Ascending aorta (tissue), 2 donors: Measurements from ENCODE around the gene CRY2. TPM values are rescaled to one million over a fixed set of nuclear protein-coding genes. Genes with fewer than 3 reads are reported as not detected.

Experiments used
- DNase-seq, 2 donors: peaks; one replicate each; pipeline ENCODE4 v3.0.0-alpha.2; 2019; ENCODE audit warnings: low spot score in 2 of 2
- H3K27ac ChIP-seq, 2 donors: fragments of 200-600 bp; sonication (generic); one replicate each; pipeline ENCODE4 v1.5.1; 2016 to 2017; ENCODE audit warnings: mild to moderate bottlenecking in 1 of 2
- H3K27me3 ChIP-seq: fragments of 200-600 bp; sonication (generic); one replicate; pipeline ENCODE4 v1.5.1; 2017
- H3K36me3 ChIP-seq, 2 donors: fragments of 200-600 bp; sonication (generic); one replicate each; pipeline ENCODE4 v1.5.1; 2016
- H3K4me1 ChIP-seq, 2 donors: fragments of 200-600 bp; sonication (generic); one replicate each; pipeline ENCODE4 v1.5.1; 2016 to 2017; ENCODE audit warnings: mild to moderate bottlenecking in 1 of 2
- H3K4me3 ChIP-seq, 2 donors: fragments of 200-600 bp; sonication (generic); one replicate each; pipeline ENCODE4 v1.5.1; 2016 to 2017; ENCODE audit warnings: mild to moderate bottlenecking in 1 of 2
- H3K9me3 ChIP-seq, 2 donors: fragments of 200-600 bp; sonication (generic); one replicate each; pipeline ENCODE4 v1.5.1; 2016
- CTCF ChIP-seq, 3 experiments: fragments of 200-600 bp in 2 of 3; fragments of 450-650 bp in 1 of 3; sonication (generic) in 2 of 3; IDR thresholded peaks; one replicate each; pipeline ENCODE4 v1.5.1; 2016 to 2019; ENCODE audit warnings: antibody characterized with exemption in 3 of 3, mild to moderate bottlenecking in 1 of 3, moderate library complexity in 1 of 3
- intact Hi-C: fragments of 100-400 bp; cut with DNase I; formaldehyde crosslinking; loops from one replicate; pipeline ENCODE4 v1.15.1; 2023
- total RNA-seq: library from RNA; depleted of rRNA; stranded (reverse); fragments of >200 nt; gene quantifications from one replicate; pipeline ENCODE4 v1.1.0, GENCODE V29; 2016

The CRY2 gene
- total RNA-seq, 1 donor from 2014 or later = 29.6 TPM

DNA sequence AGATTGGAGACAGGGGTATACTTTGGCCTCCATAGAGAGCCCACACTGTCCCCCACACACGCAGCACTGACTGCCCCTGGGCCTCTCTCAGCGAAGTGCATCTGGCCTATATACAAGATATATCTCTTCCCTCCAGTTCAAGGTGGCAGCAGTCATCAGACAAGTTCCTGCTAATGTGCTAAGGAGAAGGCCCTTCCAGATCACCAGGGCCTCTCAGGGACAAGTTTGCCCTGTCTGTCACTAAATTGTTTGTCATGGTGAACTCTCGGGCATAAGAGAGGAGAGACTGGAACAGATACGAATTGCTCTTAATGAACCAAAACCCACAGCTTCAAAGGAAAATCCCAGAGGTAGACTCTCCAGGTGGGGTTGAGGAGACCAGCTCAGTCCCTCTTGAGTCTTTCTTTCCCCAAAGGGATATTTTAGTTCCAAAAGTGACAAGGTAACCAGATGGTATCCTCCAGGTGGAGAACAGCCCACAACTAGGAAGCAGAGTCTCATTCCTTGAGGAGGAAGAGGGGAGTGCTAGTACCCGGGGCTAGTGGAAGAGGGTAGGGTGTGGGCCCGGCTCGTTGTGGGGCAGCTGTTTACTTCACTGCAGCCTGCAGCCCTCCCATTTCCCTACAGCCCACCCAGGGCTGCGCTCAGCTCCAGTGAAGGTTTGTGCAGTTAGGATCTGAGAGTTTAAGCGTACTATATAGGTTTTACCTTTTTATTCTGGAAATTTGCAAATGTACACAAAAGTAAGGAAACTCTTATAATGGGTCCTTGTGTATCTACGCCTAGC lies 44.6 kb upstream of the CRY2 start:
- H3K4me3 ChIP-seq = no peak overlapping the region
- H3K36me3 ChIP-seq = no peaks in the 10 kb centered on the region
- no peak overlapping the region for H3K27ac ChIP-seq
- H3K9me3 ChIP-seq = no peaks in the 10 kb centered on the region
- no peaks in the 10 kb centered on the region for H3K27me3 ChIP-seq
- TF ChIP-seq CTCF (IDR thresholded peaks at IDR 0.05) = no peak
- intact Hi-C loops = loop anchor here (10.0 kb wide), 1 partner anchor 858 kb away; no protein-coding TSS in a partner anchor
- H3K4me1 ChIP-seq = peaks cover 9 to 23% of the 10 kb centered on the region in 2 donors
- DNase-seq = peak in 1 of 2 donors; percentile 55

GRCh38 chr11:45803971-45804760 lies 43.1 kb upstream of the CRY2 start:
- peaks cover 0 to 7% of the 10 kb centered on the region in 2 donors for H3K36me3 ChIP-seq
- TF ChIP-seq CTCF (IDR thresholded peaks at IDR 0.05) = no peak
- intact Hi-C loops = loop anchor here (2.0 to 10.0 kb wide), 2 partner anchors 33 to 859 kb away; no protein-coding TSS in a partner anchor

DNA sequence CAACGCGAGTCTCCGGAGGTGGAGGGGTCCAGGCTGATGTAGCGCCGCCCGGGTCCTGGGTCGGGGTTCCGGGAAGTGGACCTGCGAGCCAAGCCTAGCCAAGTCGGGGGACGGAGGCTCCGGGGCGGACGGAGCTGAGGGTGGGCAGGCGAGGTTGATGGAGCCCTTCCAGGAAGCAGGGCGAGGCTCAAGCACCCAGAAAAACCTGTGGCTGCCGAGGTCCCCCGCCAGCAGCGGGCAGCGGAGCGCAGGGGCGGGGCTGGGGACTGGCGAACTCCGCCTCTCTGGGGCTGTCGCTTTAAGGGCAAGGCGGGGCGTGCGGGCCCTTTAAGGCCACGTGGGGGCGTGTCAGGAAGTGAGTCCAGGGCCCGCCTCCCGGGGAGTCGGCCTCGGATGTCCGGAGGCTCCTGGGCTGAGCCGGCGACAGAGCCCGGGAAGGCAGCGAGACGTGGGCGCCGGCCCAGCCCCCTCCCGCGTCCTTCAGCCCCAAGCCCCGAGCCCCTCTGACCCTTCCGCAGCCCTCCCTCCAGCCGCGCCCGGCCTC lies 42.4 kb upstream of the CRY2 start, which contains the start of gene SLC35C1:
TSS of gene SLC35C1 (plus strand) at position 389 of the 544 bp plus-strand sequence. CDS start 653 bp downstream, outside the sequence.
- no peaks in the 10 kb centered on the region for H3K9me3 ChIP-seq
- peak in 2 of 3 experiments; percentile 4 to 14 for TF ChIP-seq CTCF (IDR thresholded peaks at IDR 0.05)

More at GRCh38 chr11:45803971-45804760, 43.1 kb upstream of the CRY2 start:
- Histone ChIP-seq H3K4me3 (peak overlapping the region; percentile 89 to 99), H3K27me3 (no peaks in the 10 kb centered on the region), H3K4me1 (peaks cover 9 to 29% of the 10 kb centered on the region in 2 donors), H3K9me3 (no peaks in the 10 kb centered on the region), H3K27ac (peak overlapping the region; percentile 84 to 90)
- peak; percentile 34 to 89 for DNase-seq

GRCh38 chr11:45805305-45806071 lies 41.8 kb upstream of the CRY2 start:
- H3K9me3 ChIP-seq = no peaks in the 10 kb centered on the region
- peak overlapping the region; percentile 89 to 99 for H3K4me3 ChIP-seq
- H3K36me3 ChIP-seq = peaks cover 1 to 11% of the 10 kb centered on the region in 2 donors
- intact Hi-C loops = loop anchor here (1.0 to 10.0 kb wide), 4 partner anchors 35 to 861 kb away; partner anchors contain the start of genes CRY2 and PEX16
- peak overlapping the region; percentile 84 to 90 for H3K27ac ChIP-seq
- H3K4me1 ChIP-seq = peaks cover 9 to 29% of the 10 kb centered on the region in 2 donors
- DNase-seq = peak in 1 of 2 donors; percentile 74
- H3K27me3 ChIP-seq = no peaks in the 10 kb centered on the region
- TF ChIP-seq CTCF (IDR thresholded peaks at IDR 0.05) = no peak

More for the DNA sequence above, 42.4 kb upstream of the CRY2 start, which contains the start of gene SLC35C1:
- H3K36me3 ChIP-seq = peaks cover 0 to 9% of the 10 kb centered on the region in 2 donors
- peak within 1 kb of the TSS; percentile 84 to 90 for H3K27ac ChIP-seq
- intact Hi-C loops = loop anchor here (1.0 to 10.0 kb wide), 4 partner anchors 34 to 860 kb away; partner anchors contain the start of genes CRY2 and PEX16
- H3K27me3 ChIP-seq = no peaks in the 10 kb centered on the region
- peak; percentile 89 to 98 for DNase-seq
- peaks cover 9 to 29% of the 10 kb centered on the region in 2 donors for H3K4me1 ChIP-seq
- peak within 1 kb of the TSS; percentile 89 to 99 for H3K4me3 ChIP-seq
